Omental fat pad (tissue), 4 donors: ENCODE measurements around the gene SLC2A4. TPM values are rescaled to one million over a fixed set of nuclear protein-coding genes. Genes with fewer than 3 reads are reported as not detected.
A peak's percentile ranks its signal among the peaks of the same experiment; 100 is the strongest.

Experiments used
- ATAC-seq: fragments of 150-250 bp; one replicate; pipeline ENCODE4 v1.9.1; 2016; ENCODE audit warnings: mild to moderate bottlenecking, moderate library complexity; ENCODE audit not compliant: low FRiP score
- DNase-seq: peaks from one replicate; pipeline ENCODE4 v3.0.0-alpha.2; 2019; ENCODE audit warnings: low spot score
- CTCF ChIP-seq, 3 donors: fragments of 450-650 bp; IDR thresholded peaks; one replicate each; pipeline ENCODE4 v1.5.1; 2016 to 2017; ENCODE audit warnings: antibody characterized with exemption in 3 of 3, mild to moderate bottlenecking in 3 of 3, moderate library complexity in 2 of 3
- total RNA-seq, 4 donors: library from RNA; depleted of rRNA; stranded (reverse); fragments of >200 nt; gene quantifications; one replicate each; pipeline ENCODE4 v1.1.0, GENCODE V29; 2016

Gene SLC2A4
- total RNA-seq, 4 donors from 2014 or later = 8.9 to 29.2 (median 12.1) TPM

DNA sequence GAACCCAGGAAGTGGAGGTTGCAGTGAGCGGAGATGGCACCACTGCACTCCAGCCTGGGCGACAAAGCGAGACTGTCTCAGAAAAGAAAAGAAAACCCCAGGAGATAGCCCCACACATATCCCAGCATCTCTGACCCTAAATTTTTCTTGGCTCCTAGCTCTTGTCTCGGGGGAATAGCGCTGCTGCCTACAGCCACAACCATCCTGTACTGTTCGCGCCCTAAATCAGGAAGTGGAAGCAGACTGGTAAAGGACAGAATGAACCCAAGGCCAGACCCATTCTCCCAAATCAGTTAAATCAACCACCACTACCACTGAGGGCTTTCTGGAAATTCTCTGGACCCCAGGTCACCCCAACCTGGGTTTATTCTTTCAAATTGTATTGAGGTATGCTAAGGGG, 31.7 kb upstream of the SLC2A4 start:
- TF ChIP-seq CTCF (IDR thresholded peaks at IDR 0.05) = no peak
- ATAC-seq (no peak), DNase-seq (no peak)

- ATAC-seq = peak; percentile 4
- DNase-seq = no peak
- TF ChIP-seq CTCF (IDR thresholded peaks at IDR 0.05) = no peak
These were observed 30.6 kb upstream of the SLC2A4 start for GRCh38 chr17:7250695-7251627.

- DNase-seq (peak; percentile 96), ATAC-seq (peak; percentile 95)
- no peak for TF ChIP-seq CTCF (IDR thresholded peaks at IDR 0.05)
These were observed 29.8 kb upstream of the SLC2A4 start, which contains the start of gene CTDNEP1 for GRCh38 chr17:7251661-7252175. TSS of gene CTDNEP1 (minus strand) at chr17:7251734. CDS start at chr17:7251296, 438 bp downstream.

- ATAC-seq (peak; percentile 75), DNase-seq (peak; percentile 92)
- TF ChIP-seq CTCF (IDR thresholded peaks at IDR 0.05) = no peak
These were observed 29.1 kb upstream of the SLC2A4 start, which contains the start of gene ELP5 for GRCh38 chr17:7252176-7253043. TSS of gene ELP5 (plus strand) at chr17:7252215. CDS start at chr17:7252551, 336 bp downstream.

DNA sequence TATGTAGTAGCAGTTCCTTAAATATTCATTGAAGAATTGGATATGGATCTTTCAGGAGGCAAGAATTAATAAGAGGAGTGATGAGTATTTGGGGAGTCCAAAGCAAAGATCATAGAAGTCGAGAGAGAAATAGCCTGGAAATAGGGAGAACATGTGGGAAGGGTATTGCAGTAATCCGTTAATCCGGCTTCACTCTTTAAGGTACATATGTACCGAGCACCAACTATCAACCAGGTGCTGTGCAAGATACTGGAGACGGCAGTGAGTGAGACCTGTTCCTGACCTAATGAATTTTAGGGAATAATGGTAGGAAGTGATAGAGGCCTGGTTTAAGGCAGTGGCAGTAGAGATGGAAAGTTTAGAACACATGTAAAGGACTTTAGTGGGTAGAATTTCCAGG, 28.4 kb upstream of the SLC2A4 start:
- TF ChIP-seq CTCF (IDR thresholded peaks at IDR 0.05) = no peak
- ATAC-seq = no peak

GRCh38 chr17:7254511-7254910, 27.0 kb upstream of the SLC2A4 start:
- DNase-seq (no peak), ATAC-seq (no peak)
- TF ChIP-seq CTCF (IDR thresholded peaks at IDR 0.05) = no peak

More for the DNA sequence above, 28.4 kb upstream of the SLC2A4 start:
- DNase-seq = no peak
